HG03196 (cell line): ENCODE results near the gene ALX4.

Source experiments
- ATAC-seq: cut with Tn5 transposase; IDR thresholded peaks from one replicate; pipeline ENCODE4 v1.9.1; 2021; ENCODE audit not compliant: unreplicated experiment

The ALX4 gene

DNA sequence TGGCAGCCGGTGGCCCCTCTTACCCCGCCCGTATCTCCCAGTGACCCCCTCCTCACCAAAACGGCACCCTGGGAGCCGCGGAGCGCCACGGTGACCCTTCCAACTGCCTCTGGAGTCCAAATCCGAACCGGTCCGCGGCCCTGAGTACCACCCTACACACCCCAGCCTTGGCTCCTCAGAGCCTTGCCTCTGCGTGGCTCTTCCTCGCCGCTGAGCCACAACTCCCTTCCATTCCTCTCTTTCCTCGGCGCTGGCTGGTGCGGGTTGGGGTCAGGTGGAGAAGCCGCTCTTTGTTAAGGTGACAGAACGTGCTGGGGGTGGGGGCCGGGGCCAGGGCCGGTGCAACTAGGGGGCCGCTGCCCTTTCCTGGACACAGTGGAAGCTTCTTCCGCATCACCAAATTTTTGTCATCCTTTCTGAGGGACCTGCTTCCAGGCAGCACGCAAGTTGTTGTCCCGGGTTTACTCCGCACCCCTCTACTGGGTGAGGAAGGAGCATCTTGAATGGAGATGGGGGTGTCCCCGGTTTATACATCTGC is 6.5 kb downstream of the ALX4 start:
- ATAC-seq: no peak

DNA sequence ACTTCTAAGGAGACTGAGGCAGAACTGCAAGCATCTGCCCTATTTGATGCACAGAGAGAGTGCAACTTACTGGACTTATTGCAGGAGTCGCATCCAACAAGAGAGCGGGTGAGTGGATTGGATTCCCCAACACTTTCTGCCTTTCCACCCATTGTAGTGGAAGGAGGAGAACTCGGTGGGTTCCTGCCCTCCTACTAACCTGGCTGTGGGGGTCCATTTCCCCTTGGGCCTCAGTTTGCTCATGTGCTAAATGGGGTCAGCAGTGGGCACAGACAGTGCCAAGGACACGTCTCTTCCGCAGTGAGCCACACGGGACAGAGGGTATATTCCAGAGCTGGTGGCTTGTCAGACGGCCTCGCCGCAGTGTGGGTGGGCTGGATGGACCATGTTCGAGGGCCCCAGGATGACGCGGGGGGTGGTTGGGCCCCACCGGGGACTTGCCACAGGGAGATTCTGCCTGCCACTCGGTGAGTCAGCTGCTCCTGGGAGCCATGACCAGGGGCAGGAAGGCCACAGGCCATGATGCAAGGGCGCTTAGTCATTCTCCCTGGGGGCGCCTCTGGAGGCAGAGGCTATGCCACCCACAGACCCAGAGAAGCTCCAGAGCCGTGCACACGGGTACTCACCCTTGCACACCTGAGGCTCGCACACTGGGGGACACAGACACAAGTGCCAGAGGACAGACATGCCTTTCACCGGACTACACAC is 8.2 kb downstream of the ALX4 start:
- no peak for ATAC-seq

GRCh38 chr11:44300844-44301563 is 8.9 kb downstream of the ALX4 start:
- ATAC-seq: no peak

GRCh38 chr11:44298862-44299261 is 11.1 kb downstream of the ALX4 start:
- no peak for ATAC-seq

DNA sequence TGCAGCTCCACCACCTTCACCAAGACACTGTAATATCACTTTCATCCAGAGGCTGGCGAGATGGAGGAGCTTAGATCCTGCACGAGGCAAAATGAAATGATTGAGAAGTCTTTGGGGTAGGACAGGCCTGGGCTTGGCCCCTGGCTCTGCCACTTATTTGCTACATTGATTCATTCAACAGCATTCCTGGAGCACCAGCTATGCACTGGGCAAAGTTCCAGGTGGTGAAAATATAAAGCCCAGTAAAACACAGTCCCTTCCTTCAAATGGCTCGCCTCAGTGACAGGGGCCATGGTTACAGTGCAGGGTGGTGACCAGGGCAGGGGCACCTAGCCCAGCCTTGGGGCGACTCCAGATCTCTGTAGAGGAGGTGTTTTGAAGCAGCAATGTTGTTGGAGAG is 19.7 kb downstream of the ALX4 start:
- ATAC-seq: no peak

DNA sequence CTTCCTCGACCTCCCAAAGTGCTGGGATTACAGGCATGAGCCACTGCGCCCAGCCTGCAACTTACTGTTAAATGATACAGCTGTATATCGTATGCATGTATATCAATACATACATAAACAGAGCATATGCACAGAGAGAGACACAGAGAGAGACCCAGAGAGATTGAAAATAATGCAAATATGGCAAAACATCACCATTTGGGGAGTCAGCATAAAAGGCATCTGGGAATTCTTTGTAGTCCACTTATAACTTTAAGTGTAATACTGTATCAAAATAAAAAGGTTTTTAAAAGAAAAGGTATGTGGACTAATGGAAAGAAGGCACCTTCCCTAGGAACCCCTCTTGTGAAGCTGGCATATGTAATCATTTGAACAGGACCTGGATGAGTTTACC is 21.8 kb downstream of the ALX4 start:
- ATAC-seq: no peak

DNA sequence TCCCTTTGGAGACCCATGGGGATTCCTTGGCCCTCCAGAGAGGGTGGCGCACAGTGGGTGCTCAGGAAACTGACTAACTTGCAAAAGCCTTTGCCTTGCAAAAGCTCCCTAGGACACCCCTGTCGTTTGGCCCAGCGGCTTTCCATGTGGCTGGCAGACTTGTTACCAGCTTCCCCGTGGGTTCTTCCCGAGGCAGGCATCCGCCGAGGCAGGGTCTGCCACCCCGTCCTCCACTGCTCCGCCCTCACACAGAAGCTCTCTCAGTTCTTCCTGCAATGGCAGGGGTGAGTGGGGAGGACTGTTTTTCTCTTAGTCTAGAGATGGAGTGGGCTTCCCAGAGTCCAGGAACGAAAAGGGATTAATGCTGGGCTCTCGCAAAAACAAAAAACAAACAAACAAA is 23.0 kb downstream of the ALX4 start:
- no peak for ATAC-seq

DNA sequence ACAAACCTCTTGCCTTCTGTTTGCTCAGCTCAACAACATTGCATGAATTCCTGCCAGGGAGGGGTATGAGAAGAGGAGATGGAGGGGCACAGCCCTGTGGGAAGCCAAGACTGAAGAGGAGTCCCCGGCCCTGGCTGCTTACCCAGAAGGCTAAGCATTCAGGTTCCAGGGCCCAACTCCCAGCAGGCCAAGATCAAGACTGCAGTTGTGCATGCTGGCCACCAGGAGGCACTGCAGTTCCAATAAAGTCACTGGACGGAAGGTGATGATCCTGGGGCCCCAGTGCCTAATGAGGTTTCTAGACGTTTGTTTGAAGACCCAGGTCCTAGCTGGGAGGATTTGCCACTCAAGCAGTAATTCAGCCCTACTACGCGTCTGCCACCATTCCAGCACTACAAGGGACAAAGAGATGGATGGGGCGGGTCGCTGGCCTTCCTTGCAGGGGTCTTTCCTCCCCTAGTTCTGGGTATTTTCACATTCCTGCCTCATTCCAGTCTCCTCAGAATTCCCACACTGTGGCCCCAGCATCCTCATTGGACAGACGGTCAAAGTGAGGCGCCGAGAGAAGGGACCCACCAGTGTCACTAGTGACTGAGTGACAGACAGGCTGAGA is 23.6 kb downstream of the ALX4 start:
- peak; percentile 59 for ATAC-seq

DNA sequence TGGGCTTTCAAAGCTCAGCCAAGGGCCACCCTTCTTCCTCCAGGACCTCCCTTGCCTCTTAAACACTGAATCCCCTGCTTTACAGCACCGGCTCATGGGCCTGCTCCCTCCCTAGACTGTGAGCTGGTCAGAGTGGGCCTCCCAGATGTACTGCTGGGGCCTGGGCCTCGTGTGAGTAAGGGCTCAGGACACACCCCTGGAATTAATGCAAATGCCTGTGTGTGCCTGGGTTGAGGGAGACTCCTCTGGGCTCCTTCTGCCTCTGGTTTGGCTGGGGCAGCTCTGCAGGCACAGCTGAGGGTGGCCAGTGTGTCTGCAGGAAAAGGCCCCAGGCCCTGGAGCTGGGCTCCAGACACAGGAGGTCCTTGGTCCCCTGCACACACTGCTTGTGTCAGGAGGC is 24.2 kb downstream of the ALX4 start:
- no peak for ATAC-seq

GRCh38 chr11:44282620-44283019 is 27.3 kb downstream of the ALX4 start:
- ATAC-seq: no peak

DNA sequence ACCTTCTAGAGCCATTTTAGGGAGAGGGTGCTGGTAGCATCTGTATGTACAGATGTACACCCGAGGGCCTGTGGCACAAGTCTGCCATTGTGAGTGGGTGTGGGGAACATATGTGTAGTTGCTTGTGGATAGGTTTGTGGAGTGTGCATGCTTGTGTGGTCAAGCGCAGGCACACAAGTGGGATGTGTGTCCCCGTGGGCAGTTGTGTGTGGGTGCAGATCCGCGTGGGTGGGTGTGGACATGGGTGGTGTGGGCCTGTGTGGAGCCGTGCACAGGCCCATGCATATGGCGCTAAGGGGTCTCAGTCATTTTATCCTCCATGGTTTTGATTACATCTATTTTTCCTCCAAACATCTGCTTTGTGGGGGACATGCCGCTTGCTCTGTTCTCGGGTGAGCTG is 28.8 kb downstream of the ALX4 start:
- ATAC-seq: no peak

GRCh38 chr11:44280257-44280656 is 29.7 kb downstream of the ALX4 start:
- no peak for ATAC-seq

- ATAC-seq: no peak
Measured at GRCh38 chr11:44279483-44279882, 30.5 kb downstream of the ALX4 start.

DNA sequence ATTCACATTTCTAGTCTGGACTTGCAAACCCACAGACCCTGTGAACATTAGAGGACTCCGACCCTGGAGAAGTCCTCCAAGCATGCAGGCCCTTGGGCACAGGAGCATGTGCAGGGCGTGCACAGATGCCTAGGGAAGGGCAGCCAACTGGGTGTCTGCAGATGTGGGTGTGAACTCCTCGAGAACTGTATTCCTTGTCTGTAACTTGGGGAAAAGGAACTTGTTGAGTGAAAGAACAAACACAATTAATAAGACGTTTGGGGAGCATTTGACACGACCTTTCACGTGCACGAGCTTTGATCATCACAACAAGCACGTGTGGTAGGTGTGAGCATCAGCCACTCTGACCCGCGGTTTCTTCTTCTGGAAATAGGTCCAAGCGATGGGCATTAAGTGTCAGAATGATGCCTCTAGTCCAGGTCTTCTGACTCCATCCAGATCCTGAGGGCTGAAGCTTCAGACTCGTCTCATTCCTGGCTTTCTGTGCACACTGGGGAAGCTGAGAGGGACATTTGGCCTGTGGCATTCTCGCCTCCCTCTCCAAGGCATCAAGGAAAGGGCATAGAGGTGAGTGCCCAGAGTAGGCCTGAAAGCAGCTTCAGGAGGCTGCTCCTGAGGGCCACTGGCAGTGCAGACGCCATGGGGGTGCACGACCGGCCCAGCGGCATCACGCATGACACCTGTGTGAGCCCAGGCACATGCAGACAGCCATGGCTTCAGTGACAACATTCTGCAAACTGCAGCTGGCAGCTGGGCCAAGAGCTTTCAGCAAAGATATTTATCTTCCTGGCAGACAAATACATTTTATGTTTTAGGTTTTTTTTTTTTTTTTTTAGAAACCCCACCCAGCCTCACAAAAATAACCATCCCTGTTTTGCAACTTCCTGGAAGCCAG is 32.5 kb downstream of the ALX4 start:
- ATAC-seq: no peak

DNA sequence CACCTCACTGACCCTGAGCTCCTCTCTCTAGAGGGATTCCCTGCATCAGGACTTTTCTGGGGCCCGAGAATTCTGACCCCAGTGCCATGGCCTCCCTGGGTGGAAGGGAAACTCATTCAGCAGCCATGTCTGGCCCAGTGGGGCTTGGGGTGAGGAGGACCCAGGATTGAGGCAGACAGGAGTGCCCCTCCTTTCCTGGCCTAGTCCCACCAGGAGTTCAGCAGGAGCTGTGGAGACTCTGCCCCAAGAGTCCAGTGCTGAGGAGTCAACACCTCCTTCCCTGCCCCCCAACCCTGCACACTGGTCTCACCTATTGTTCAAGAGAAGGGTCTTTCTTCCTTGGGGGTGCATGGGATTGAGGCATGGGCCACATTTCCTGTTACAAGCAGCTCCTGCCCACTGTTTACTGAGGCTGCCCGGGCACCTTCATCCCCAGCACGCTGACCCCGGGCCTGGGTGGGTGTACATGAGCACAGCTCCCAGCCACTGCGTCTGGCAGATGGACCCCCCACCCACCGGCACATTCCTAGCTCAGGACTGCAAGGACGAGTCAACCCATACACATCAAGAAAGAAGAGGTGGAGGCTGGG is 33.9 kb downstream of the ALX4 start:
- ATAC-seq: no peak

DNA sequence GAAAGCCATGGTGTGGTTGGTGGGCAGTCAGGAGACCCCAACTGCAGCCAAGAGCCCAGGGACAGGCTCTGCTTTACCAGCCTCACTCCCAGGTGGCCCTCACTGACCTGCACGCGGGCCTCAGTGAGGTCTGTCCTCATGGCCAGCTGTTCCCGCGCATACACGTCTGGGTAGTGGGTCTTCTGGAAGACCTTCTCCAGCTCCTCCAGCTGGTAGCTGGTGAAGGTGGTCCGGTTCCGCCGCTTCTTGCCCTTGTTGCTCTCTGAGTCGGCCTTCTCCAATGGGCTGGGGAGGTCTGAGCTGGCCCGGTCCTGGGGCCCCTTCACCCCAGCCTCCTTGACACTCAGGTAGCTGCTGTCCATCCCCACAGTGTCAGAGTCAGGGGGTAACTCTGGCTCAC is 34.7 kb downstream of the ALX4 start:
- ATAC-seq: no peak

- no peak for ATAC-seq
Measured at GRCh38 chr11:44274404-44274803, 35.5 kb downstream of the ALX4 start.

- ATAC-seq: no peak
Measured at GRCh38 chr11:44271286-44271685, 38.7 kb downstream of the ALX4 start.

DNA sequence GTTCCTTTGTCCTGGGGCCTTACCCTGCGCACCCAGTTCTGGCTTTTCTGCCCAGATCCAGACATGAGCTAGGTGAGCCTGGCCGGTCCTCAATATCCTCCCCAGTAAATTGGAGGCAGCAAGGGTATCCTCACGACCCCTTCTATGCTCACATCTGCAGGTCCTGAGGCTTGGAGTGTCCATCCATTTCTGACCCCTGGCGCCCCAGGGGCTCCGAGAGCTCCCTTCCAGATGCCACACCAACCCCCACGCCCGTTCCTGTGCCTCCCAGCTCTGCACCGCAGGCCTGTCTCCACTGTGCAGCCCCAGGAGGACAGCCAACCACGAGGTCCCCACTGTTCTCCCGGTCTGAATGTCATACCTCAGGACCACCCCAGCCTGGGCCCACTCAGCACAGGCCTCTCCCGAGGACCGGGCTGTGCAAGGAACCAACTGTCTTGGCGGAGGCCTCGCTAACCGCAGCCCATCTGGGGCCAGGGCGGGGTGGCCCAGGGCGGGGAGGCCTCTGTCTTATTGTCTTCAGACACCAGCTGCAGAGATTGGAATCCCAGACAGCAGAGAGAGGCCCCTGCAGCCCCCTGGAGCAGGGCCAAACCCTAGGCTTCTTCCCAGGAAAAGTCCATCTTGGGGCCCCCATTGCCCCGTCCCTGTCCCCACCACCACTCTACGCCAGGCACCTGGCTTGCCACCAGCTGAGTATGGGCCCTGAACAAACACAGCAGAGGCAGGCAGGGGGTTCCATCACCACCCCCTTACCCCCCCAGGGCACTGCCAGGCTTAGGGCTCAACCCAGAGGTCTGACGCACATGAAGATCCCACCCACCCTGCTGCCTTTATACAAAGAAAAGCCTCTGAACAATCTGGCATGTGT is 39.3 kb downstream of the ALX4 start:
- no peak for ATAC-seq
